Measurements from ENCODE around the gene FGGY.

GRCh38 chr1:59687081-59687480 lies 390.2 kb downstream of the FGGY start:
- TF ChIP-seq CTCF (IDR thresholded peaks at IDR 0.05; ENCODE audit: low read depth, low read length, missing input control) (no peak), TAF1 (conservative IDR thresholded peaks at IDR 0.05) (no peak)

All from liver (tissue), 3 donors.